GM12864 (cell line): ENCODE data around the gene NHS.
A peak's percentile ranks its signal among the peaks of the same experiment; 100 is the strongest.

Experiments used
- DNase-seq: peaks from one replicate; pipeline ENCODE4 v3.0.0-alpha.2; 2011; ENCODE audit warnings: low read depth
- H3K4me3 ChIP-seq: 2 replicates; pipeline ENCODE4 v1.5.1; 2011; ENCODE audit warnings: mild to moderate bottlenecking, low read depth, low read length, control low read depth
- TF ChIP-seq, protein P1 (sequence below): IDR thresholded peaks from 2 replicates; pipeline ENCODE4 v1.5.1; 2011; ENCODE audit warnings: low read depth, mild to moderate bottlenecking, moderate library complexity, low read length, control low read depth, inconsistent platforms; ENCODE audit errors: missing control alignments

NHS gene

DNA sequence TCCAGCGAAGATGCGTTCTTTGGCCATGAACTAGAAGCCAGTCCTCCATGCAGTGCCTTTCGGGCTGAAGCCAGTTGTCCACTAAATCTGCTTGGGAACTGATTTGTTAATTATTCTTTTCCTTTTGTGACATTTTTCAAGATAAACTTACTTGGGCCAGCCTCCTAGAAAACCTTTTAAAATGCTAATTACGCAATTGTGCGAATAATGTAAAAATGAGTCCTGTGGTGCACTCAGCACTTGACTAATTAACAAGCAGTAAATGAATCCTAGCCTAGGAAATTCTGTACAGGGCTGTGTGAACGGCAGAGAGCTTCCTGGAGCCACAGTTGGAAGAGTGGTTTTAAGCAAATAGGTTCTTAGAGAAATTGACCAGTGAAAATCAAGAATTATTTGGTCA lies 212.4 kb downstream of the NHS start:
- DNase-seq = no peak
- H3K4me3 ChIP-seq = no peak overlapping the region
- TF ChIP-seq, protein P1, sequence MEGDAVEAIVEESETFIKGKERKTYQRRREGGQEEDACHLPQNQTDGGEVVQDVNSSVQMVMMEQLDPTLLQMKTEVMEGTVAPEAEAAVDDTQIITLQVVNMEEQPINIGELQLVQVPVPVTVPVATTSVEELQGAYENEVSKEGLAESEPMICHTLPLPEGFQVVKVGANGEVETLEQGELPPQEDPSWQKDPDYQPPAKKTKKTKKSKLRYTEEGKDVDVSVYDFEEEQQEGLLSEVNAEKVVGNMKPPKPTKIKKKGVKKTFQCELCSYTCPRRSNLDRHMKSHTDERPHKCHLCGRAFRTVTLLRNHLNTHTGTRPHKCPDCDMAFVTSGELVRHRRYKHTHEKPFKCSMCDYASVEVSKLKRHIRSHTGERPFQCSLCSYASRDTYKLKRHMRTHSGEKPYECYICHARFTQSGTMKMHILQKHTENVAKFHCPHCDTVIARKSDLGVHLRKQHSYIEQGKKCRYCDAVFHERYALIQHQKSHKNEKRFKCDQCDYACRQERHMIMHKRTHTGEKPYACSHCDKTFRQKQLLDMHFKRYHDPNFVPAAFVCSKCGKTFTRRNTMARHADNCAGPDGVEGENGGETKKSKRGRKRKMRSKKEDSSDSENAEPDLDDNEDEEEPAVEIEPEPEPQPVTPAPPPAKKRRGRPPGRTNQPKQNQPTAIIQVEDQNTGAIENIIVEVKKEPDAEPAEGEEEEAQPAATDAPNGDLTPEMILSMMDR = no peak

DNA sequence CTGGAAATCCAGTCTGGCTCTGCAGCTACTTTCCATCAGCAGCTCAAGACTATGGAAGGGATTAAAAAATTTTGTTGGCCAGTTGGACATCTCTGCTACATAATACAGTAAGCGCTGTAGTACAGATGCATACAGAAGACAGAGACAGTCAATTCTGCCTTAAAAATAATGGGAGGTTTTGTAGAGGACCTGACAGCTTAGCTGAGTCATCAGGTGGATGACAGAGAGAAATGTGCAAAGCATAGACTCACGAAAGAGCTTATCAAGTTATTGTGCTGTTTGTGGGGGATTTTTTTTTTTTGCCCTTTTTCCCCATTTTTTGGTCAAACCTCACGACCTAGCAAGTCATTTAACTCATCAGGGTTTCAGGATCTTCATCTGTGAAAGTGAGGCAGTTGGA lies 213.3 kb downstream of the NHS start:
- DNase-seq = no peak
- TF ChIP-seq, protein P1 = no peak
- no peak overlapping the region for H3K4me3 ChIP-seq

DNA sequence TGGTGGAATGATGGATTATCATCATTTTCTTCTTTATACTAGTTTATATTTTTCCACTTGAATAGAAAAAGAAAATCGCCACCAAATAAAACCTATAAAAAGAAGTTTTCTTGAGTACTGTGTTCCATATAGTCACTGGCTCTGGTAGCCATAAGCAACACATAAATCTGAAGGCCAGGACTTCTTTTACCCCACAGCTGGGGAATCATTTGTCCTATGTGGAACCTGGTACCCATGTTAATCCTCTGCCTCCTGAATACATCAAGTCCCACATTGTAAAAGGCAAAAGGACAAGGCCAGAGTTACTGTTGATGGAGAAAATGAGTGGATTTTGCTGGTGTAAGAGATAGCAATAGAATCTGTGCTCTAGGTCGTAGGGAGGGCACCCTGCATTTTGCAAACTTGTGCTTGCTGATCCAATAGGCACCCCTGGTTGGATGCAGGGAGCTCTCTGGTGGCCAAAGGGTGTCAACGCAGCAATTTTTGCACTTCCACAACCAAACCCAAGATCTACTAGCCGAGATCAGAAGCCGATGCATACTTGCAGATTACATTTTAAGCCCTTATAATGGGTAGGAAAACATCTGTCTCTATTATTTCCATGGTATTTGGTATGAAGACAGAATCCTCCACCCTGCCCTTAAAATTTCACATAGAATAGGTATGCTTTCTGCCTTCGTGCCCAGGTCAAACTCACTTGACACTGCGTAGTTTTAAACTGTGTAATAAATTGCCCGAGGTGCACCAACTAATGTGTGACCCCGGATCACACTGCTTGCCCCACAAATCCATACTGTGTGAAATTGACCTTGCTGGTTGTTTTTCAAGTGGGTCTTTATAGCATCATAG lies 216.1 kb downstream of the NHS start:
- no peak overlapping the region for H3K4me3 ChIP-seq
- TF ChIP-seq, protein P1 = peak; percentile 68
- DNase-seq = no peak

DNA sequence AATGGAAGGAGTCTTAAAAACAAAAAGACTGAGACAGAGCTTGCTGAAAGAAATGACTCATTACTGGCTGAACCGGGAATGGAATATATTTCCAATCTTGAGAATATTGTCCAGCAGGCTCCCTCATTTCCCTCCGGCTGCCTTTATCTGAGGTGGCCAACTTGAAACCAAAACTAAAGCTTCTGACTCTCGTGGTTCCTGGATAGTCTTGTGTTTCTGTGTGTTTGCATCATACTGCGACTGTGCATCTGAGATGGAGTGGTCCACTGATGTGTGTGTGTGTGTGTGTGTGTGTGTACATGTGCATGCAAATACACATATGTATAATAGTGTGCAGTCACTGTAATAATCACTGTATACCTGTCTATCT lies 216.7 kb downstream of the NHS start:
- DNase-seq = no peak
- TF ChIP-seq, protein P1 = no peak
- H3K4me3 ChIP-seq = no peak overlapping the region

DNA sequence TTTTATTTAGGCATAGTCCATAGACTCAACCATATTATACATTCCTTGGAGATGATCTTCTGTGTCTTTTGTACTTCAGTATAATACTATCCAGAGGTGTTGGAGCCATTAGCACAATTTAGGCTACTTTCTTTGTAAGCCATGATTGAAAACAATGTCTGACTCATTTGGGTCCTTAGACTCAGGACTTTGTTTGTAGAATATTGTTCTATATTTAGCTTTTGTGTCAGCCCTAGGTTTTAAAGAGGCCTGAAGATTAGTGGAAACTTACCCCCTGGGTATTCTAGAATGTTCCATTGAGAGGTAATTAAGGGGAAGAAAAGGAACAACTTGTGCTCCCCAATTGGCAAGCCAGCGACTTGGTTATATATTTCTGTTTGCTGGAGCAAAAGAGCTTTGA lies 217.1 kb downstream of the NHS start:
- DNase-seq = no peak
- TF ChIP-seq, protein P1 = no peak
- no peak overlapping the region for H3K4me3 ChIP-seq

DNA sequence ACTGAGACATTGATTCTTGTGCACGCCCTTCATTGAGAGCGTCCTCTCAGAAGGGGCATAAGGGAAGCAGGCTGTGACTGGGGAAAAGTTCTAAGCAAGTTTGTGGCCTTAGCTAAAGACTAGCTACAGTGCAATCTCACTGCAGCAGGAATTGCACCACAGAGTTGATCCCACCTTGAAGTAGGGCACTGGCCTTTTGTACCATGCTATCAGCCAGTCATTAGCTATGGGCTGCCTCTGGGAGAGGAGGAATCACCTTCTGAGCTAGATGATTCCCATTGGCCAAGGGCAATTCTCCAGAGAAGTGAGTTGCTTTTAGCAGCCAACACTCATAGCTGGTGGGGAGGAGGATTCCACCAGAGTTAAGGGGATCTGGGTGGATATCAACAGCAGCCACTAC lies 219.7 kb downstream of the NHS start:
- TF ChIP-seq, protein P1 = no peak
- H3K4me3 ChIP-seq = no peak overlapping the region

More for the DNA sequence above, 219.7 kb downstream of the NHS start:
- DNase-seq = no peak
